Bronchial epithelial cell (primary cell): ENCODE measurements around the gene HLA-DQB2. TPM values are rescaled to one million over a fixed set of nuclear protein-coding genes. Genes with fewer than 3 reads are reported as not detected.

ENCODE experiments used
- DNase-seq: peaks from one replicate; pipeline ENCODE4 v3.0.0-alpha.2; 2010; ENCODE audit warnings: low read depth
- FAIRE-seq: peaks from 2 replicates; lab custom pipeline; 2011; peaks lifted over from hg19 to GRCh38; lab: Jason Lieb, UNC
- H3K27me3 ChIP-seq: 2 replicates; pipeline ENCODE4 v1.5.1; 2011; ENCODE audit warnings: low read length; ENCODE audit not compliant: control insufficient read depth, insufficient read depth
- H3K36me3 ChIP-seq: 2 replicates; pipeline ENCODE4 v1.5.1; 2011; ENCODE audit warnings: low read length; ENCODE audit not compliant: control insufficient read depth, insufficient read depth
- H3K4me3 ChIP-seq: 2 replicates; pipeline ENCODE4 v1.5.1; 2011; ENCODE audit warnings: mild to moderate bottlenecking, low read depth, low read length, control low read depth
- CTCF ChIP-seq: IDR thresholded peaks from 2 replicates; pipeline ENCODE4 v1.5.1; 2011; ENCODE audit warnings: mild to moderate bottlenecking, moderate library complexity, low read length, control low read depth, inconsistent platforms; ENCODE audit not compliant: insufficient read depth, severe bottlenecking
- total RNA-seq: library from RNA; depleted of rRNA; stranded (reverse); fragments of >200 nt; gene quantifications from 2 replicates; pipeline ENCODE4 v1.2.1, GENCODE V29; 2014

Gene HLA-DQB2
- total RNA-seq, 1 donor from 2014 or later, result not detected

- no peak for TF ChIP-seq CTCF
- FAIRE-seq, result peak; percentile 82
- no peaks in the 10 kb centered on the region for H3K27me3 ChIP-seq
These were observed 18.6 kb downstream of the HLA-DQB2 start for GRCh38 chr6:32744776-32745175.

GRCh38 chr6:32742374-32742773 lies 21.0 kb downstream of the HLA-DQB2 start:
- no peak overlapping the region for H3K4me3 ChIP-seq
- no peaks in the 10 kb centered on the region for H3K36me3 ChIP-seq
- H3K27me3 ChIP-seq, result no peaks in the 10 kb centered on the region
- no peak for TF ChIP-seq CTCF
- no peak for FAIRE-seq
- DNase-seq, result no peak

More at GRCh38 chr6:32744776-32745175, 18.6 kb downstream of the HLA-DQB2 start:
- Histone ChIP-seq H3K36me3 (no peaks in the 10 kb centered on the region), H3K4me3 (no peak overlapping the region)
- no peak for DNase-seq

GRCh38 chr6:32741031-32741960 lies 22.0 kb downstream of the HLA-DQB2 start, which contains the start of gene HLA-DQA2:
Gene HLA-DQA2, plus strand, starts transcription at chr6:32741391. Its CDS starts 53 bp downstream, at chr6:32741444.
- no peak for FAIRE-seq
- Histone ChIP-seq H3K4me3 (no peak within 1 kb of the TSS), H3K36me3 (no peaks in the 10 kb centered on the region), H3K27me3 (no peaks in the 10 kb centered on the region)
- no peak for DNase-seq
- no peak for TF ChIP-seq CTCF

- no peaks in the 10 kb centered on the region for H3K36me3 ChIP-seq
- TF ChIP-seq CTCF, result no peak
These were observed 25.2 kb downstream of the HLA-DQB2 start for GRCh38 chr6:32738126-32738525.

GRCh38 chr6:32718879-32719278 lies 44.5 kb downstream of the HLA-DQB2 start:
- Histone ChIP-seq H3K27me3 (peaks cover 2% of the 10 kb centered on the region), H3K36me3 (no peaks in the 10 kb centered on the region), H3K4me3 (no peak overlapping the region)
- DNase-seq, result no peak
- TF ChIP-seq CTCF, result no peak
- FAIRE-seq, result no peak

More at GRCh38 chr6:32738126-32738525, 25.2 kb downstream of the HLA-DQB2 start:
- H3K27me3 ChIP-seq, result no peaks in the 10 kb centered on the region
- H3K4me3 ChIP-seq, result no peak overlapping the region
- FAIRE-seq (no peak), DNase-seq (no peak)
